H1 (cell line): ENCODE data around the gene CTF1. TPM values are rescaled to one million over a fixed set of nuclear protein-coding genes. Genes with fewer than 3 reads are reported as not detected.

Source experiments
- CTCF ChIA-PET: fragments of 300-600 bp; sonication (Branson Sonifier 250); formaldehyde crosslinking; loops from one replicate; lab custom pipeline; 2021; ENCODE audit not compliant: partially characterized antibody; lab: Charles Lee
- POLR2A ChIA-PET: fragments of 300-600 bp; sonication (Branson Sonifier 250); formaldehyde crosslinking; loops from one replicate; lab custom pipeline; 2021; ENCODE audit warnings: inconsistent platforms; ENCODE audit not compliant: partially characterized antibody; lab: Charles Lee
- DNase-seq, 2 experiments: peaks; one replicate each; pipeline versions ENCODE4 v3.0.0 to v3.0.0-alpha.2; 2010 to 2022; ENCODE audit warnings: low spot score in 2 of 2, low read depth in 1 of 2, mixed read lengths in 1 of 2
- FAIRE-seq: peaks from 2 replicates; lab custom pipeline; 2011; peaks lifted over from hg19 to GRCh38; lab: Jason Lieb, UNC
- H2AFZ ChIP-seq: 2 replicates; pipeline ENCODE4 v1.8.1; 2012; ENCODE audit warnings: low read length, inconsistent platforms
- H2AK5ac ChIP-seq: 2 replicates; pipeline ENCODE4 v1.6.1; 2013; ENCODE audit warnings: low read depth, low read length
- H2BK120ac ChIP-seq: replicated peaks from 2 replicates; pipeline ENCODE3; 2013; ENCODE audit warnings: low read depth, low read length, inconsistent platforms
- H2BK12ac ChIP-seq: 2 replicates; pipeline ENCODE4 v1.6.1; 2013; ENCODE audit warnings: low read depth, low read length
- H2BK15ac ChIP-seq: 2 replicates; pipeline ENCODE4 v1.6.1; 2013; ENCODE audit warnings: low read length
- H2BK20ac ChIP-seq: 2 replicates; pipeline ENCODE4 v1.6.1; 2013; ENCODE audit warnings: low read length
- H2BK5ac ChIP-seq: 2 replicates; pipeline ENCODE4 v1.6.1; 2013; ENCODE audit warnings: low read depth, low read length
- H3K14ac ChIP-seq: 2 replicates; pipeline ENCODE4 v1.6.1; 2013; ENCODE audit warnings: inconsistent platforms; ENCODE audit not compliant: insufficient read length
- H3K18ac ChIP-seq: 2 replicates; pipeline ENCODE4 v1.6.1; 2013; ENCODE audit warnings: low read length; ENCODE audit errors: extremely low read depth
- H3K23ac ChIP-seq: 2 replicates; pipeline ENCODE4 v1.6.1; 2013; ENCODE audit warnings: inconsistent platforms; ENCODE audit not compliant: insufficient read length
- H3K23me2 ChIP-seq: 2 replicates; pipeline ENCODE4 v1.6.1; 2013; ENCODE audit warnings: low read depth, low read length
- H3K27ac ChIP-seq: 2 replicates; pipeline ENCODE4 v1.6.1; 2011; ENCODE audit warnings: low read depth, low read length, inconsistent platforms
- H3K27me3 ChIP-seq, 4 experiments: replicated peaks in 1 of 4; 1 replicate in 1 of 4; 2 replicates in 3 of 4; pipeline versions ENCODE4 v1.6.1 to v1.8.1; 2011 to 2013; ENCODE audit warnings: low read length in 3 of 4, mild to moderate bottlenecking in 3 of 4, inconsistent platforms in 2 of 4, mixed read lengths in 2 of 4, moderate library complexity in 1 of 4; ENCODE audit not compliant: control insufficient read depth in 3 of 4, insufficient read depth in 3 of 4; ENCODE audit errors: extremely low read depth in 1 of 4
- H3K36me3 ChIP-seq, 4 experiments: 2 replicates each; pipeline versions ENCODE4 v1.6.1 to v1.8.1; 2011 to 2013; ENCODE audit warnings: mild to moderate bottlenecking in 4 of 4, low read length in 3 of 4, moderate library complexity in 2 of 4, control low read depth in 1 of 4, inconsistent platforms in 1 of 4; ENCODE audit not compliant: insufficient read depth in 4 of 4, control insufficient read depth in 2 of 4
- H3K4ac ChIP-seq: replicated peaks from 2 replicates; pipeline ENCODE3; 2013; ENCODE audit warnings: low read length, low read depth, mixed read lengths, inconsistent platforms; ENCODE audit not compliant: insufficient read length
- H3K4me1 ChIP-seq, 4 experiments: replicated peaks in 1 of 4; 1 replicate in 1 of 4; 2 replicates in 3 of 4; pipeline versions ENCODE4 v1.6.1 to v1.8.1; 2011 to 2013; ENCODE audit warnings: low read length in 3 of 4, inconsistent platforms in 2 of 4, mixed read lengths in 1 of 4; ENCODE audit not compliant: insufficient read depth in 4 of 4, control insufficient read depth in 3 of 4
- H3K4me2 ChIP-seq, 2 experiments: 2 replicates each; pipeline versions ENCODE4 v1.6.1 to v1.8.1; 2011 to 2013; ENCODE audit warnings: low read depth in 2 of 2, low read length in 2 of 2, control low read depth in 1 of 2, inconsistent platforms in 1 of 2, mild to moderate bottlenecking in 1 of 2; ENCODE audit not compliant: insufficient read depth in 1 of 2
- H3K4me3 ChIP-seq, 4 experiments: fragments of 200-600, 300-600 bp in 1 of 4; sonication (generic), shearing (Covaris generic), sonication (Bioruptor Twin) in 1 of 4; 2 replicates each; pipeline versions ENCODE4 v1.5.1 to v1.8.1; 2011 to 2016; ENCODE audit warnings: low read length in 4 of 4, low read depth in 3 of 4, control low read depth in 2 of 4, inconsistent platforms in 2 of 4, mild to moderate bottlenecking in 2 of 4, mixed read lengths in 1 of 4, moderate library complexity in 1 of 4; ENCODE audit not compliant: insufficient read depth in 2 of 4; ENCODE audit errors: extremely low read depth in 1 of 4
- H3K56ac ChIP-seq: replicated peaks from 2 replicates; pipeline ENCODE3; 2013; ENCODE audit warnings: low read depth, mild to moderate bottlenecking, mixed read lengths, low read length, inconsistent platforms; ENCODE audit not compliant: insufficient read length
- H3K79me1 ChIP-seq: 2 replicates; pipeline ENCODE4 v1.6.1; 2013; ENCODE audit warnings: low read depth, low read length, control low read depth
- H3K79me2 ChIP-seq, 2 experiments: 2 replicates each; pipeline versions ENCODE4 v1.6.1 to v1.8.1; 2012 to 2013; ENCODE audit warnings: low read length in 2 of 2, mild to moderate bottlenecking in 2 of 2, inconsistent platforms in 1 of 2; ENCODE audit not compliant: insufficient read depth in 2 of 2, control insufficient read depth in 1 of 2
- H3K9ac ChIP-seq, 4 experiments: replicated peaks in 1 of 4; 1 replicate in 1 of 4; 2 replicates in 3 of 4; pipeline versions ENCODE4 v1.6.1 to v1.8.1; 2011 to 2013; ENCODE audit warnings: low read depth in 3 of 4, low read length in 3 of 4, control low read depth in 2 of 4, mild to moderate bottlenecking in 2 of 4, moderate library complexity in 2 of 4, inconsistent platforms in 1 of 4; ENCODE audit errors: extremely low read depth in 1 of 4
- H3K9me3 ChIP-seq, 2 experiments: 2 replicates each; pipeline versions ENCODE4 v1.6.1 to v1.8.1; 2012 to 2013; ENCODE audit warnings: mild to moderate bottlenecking in 2 of 2, moderate library complexity in 2 of 2, control low read depth in 1 of 2, inconsistent platforms in 1 of 2, low read depth in 1 of 2, low read length in 1 of 2, mixed read lengths in 1 of 2; ENCODE audit not compliant: insufficient read depth in 2 of 2
- H4K20me1 ChIP-seq, 2 experiments: replicated peaks in 1 of 2; 2 replicates each; pipeline versions ENCODE3 to v1.8.1; 2011 to 2013; ENCODE audit warnings: inconsistent platforms in 2 of 2, low read length in 2 of 2, mild to moderate bottlenecking in 1 of 2; ENCODE audit not compliant: insufficient read depth in 2 of 2, control insufficient read depth in 1 of 2
- H4K5ac ChIP-seq: 2 replicates; pipeline ENCODE4 v1.6.1; 2013; ENCODE audit warnings: low read length, low read depth, mixed read lengths, inconsistent platforms; ENCODE audit not compliant: insufficient read length
- H4K8ac ChIP-seq: 2 replicates; pipeline ENCODE4 v1.8.0; 2013; ENCODE audit warnings: mild to moderate bottlenecking, moderate library complexity, low read length, inconsistent platforms; ENCODE audit not compliant: insufficient read depth; ENCODE audit errors: extremely low read depth
- H4K91ac ChIP-seq: replicated peaks from 2 replicates; pipeline ENCODE3; 2013; ENCODE audit warnings: low read length, mixed read lengths, inconsistent platforms; ENCODE audit not compliant: insufficient read length
- EP300 ChIP-seq, 2 experiments: IDR thresholded peaks; 1 replicate in 1 of 2; 2 replicates in 1 of 2; pipeline ENCODE4 v1.6.1; 2011 to 2012; ENCODE audit warnings: low read depth in 2 of 2, low read length in 2 of 2, mild to moderate bottlenecking in 2 of 2, borderline replicate concordance in 1 of 2, inconsistent platforms in 1 of 2, moderate library complexity in 1 of 2
- RAD21 ChIP-seq, 2 experiments: IDR thresholded peaks in 1 of 2; conservative IDR thresholded peaks in 1 of 2; 2 replicates each; pipeline ENCODE4 v1.6.1; 2011; ENCODE audit warnings: low read depth in 2 of 2, low read length in 2 of 2, improper control_type of control experiment in 1 of 2, inconsistent platforms in 1 of 2, mild to moderate bottlenecking in 1 of 2, moderate library complexity in 1 of 2
- WGBS, 2 experiments: shearing (Covaris generic) in 1 of 2; methylation state at CpG; one replicate each; pipeline versions ENCODE4 v1.1.6 to v1.1.7; 2013 to 2015; ENCODE audit warnings: low lambda C conversion rate in 2 of 2, mixed read lengths in 2 of 2, inconsistent platforms in 1 of 2, low coverage in 1 of 2, missing lambda C conversion rate in 1 of 2; ENCODE audit not compliant: insufficient replicate concordance in 2 of 2, insufficient coverage in 1 of 2, insufficient read length in 1 of 2; ENCODE audit errors: extremely low coverage in 1 of 2, missing lambda C conversion rate in 1 of 2; 5-methylcytosine and 5-hydroxymethylcytosine counted together
- polyA plus RNA-seq, 7 experiments: library from polyadenylated mRNA; depleted of rRNA in 3 of 7; stranded (reverse) in 5 of 7; unstranded in 2 of 7; fragments of >200 nt in 5 of 7; fragments of 200-250 nt in 2 of 7; gene quantifications; 1 replicate in 5 of 7; 2 replicates in 1 of 7; 4 replicates in 1 of 7; pipeline versions ENCODE4 v1.2.1 to v1.2.3, GENCODE V29; 2011 to 2013; ENCODE audit warnings: missing spikeins in 2 of 7, mixed read lengths in 2 of 7
- total RNA-seq: library from RNA; stranded (reverse); fragmentation: NEBNext Ultra II Directional; extraction: Animal tissue kit (Norgen Biotek cat#: 25700); gene quantifications from 2 replicates; pipeline ENCODE4 v1.2.1, GENCODE V29; 2021
- TF ChIP-seq, protein P1 (sequence below): IDR thresholded peaks from 2 replicates; pipeline ENCODE4 v1.6.1; 2011; ENCODE audit warnings: low read depth, mild to moderate bottlenecking, low read length; ENCODE audit not compliant: insufficient read depth

Gene CTF1
- total and polyA plus RNA-seq, 2 of the 8 experiments (the other 6 are each of a cell fraction or from before 2014, with no cell fraction given): 0.97 to 3.4 TPM

DNA sequence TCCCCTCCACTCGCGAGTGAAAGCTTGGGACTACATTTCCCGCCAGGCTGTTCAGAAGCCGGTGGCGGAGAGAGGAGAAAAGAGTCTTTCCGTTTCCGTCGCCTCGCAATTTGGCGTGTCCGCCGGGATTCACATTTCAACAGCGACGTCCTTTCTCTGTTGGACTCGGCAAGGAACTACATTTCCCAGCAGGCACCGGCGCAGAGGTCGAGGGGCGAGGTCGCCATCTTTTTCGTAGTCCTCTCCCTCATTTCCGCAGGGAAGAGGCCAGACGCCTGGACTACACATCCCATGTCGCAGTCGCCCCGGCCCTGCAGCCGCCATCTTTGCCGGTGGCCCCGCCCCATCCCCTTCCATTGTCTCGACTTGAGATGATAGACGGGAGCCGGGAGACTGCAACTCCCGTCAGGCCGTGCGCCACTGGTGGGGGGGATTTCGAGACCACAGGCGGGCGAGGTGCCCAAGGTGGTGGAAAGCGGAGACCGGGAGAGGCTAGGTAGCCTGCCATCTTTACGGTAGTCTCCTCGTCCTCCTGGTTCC is 26.1 kb downstream of the CTF1 start:
- ChIA-PET POLR2A (interaction anchor here (0.7 to 1.6 kb wide), 8 partner anchors 13 to 148 kb away, joined by 3 to 4 read pairs (median 3); no protein-coding TSS in a partner anchor), CTCF (interaction anchor here (0.8 kb wide), 1 partner anchor 77 kb away, joined by 4 read pairs; no protein-coding TSS in a partner anchor)
- FAIRE-seq: no peak
- TF ChIP-seq EP300 (IDR thresholded peaks at IDR 0.05; ENCODE audit: borderline replicate concordance in 1 of 2, low read depth in 2 of 2, low read length in 2 of 2): no peak
- TF ChIP-seq RAD21 (IDR thresholded peaks at IDR 0.05 in 1 of 2, conservative IDR thresholded peaks at IDR 0.05 in 1 of 2; ENCODE audit: low read depth in 2 of 2, low read length in 2 of 2): no peak
- TF ChIP-seq, protein P1, sequence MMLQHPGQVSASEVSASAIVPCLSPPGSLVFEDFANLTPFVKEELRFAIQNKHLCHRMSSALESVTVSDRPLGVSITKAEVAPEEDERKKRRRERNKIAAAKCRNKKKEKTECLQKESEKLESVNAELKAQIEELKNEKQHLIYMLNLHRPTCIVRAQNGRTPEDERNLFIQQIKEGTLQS: peak; percentile 73; the same call in 1 of the 2 replicates

More for the DNA sequence above, 26.1 kb downstream of the CTF1 start:
- Histone ChIP-seq H4K5ac (peak overlapping the region; percentile 41), H2AK5ac (no peak overlapping the region), H4K91ac (peak overlapping the region; percentile 96), H3K79me1 (peaks cover 4% of the 10 kb centered on the region), H3K79me2 (peaks cover 0 to 10% of the 10 kb centered on the region in 2 experiments; a peak in 2 of 4 replicates), H4K8ac (peak overlapping the region; percentile 98), H2BK12ac (peak overlapping the region; percentile 97; the same call in 1 of the 2 replicates), H3K9ac (peak overlapping the region; percentile 37 to 94 (median 85)), H4K20me1 (peaks cover 2 to 3% of the 10 kb centered on the region in 2 experiments), H3K4ac (no peak overlapping the region), H3K4me1 (peaks cover 0 to 9% (median 2%) of the 10 kb centered on the region in 4 experiments; a peak in 4 of 7 replicates), H3K18ac (peak overlapping the region; percentile 85; the same call in 1 of the 2 replicates), H2BK15ac (no peak overlapping the region), H2BK120ac (no peak overlapping the region), H3K23me2 (peaks cover 8% of the 10 kb centered on the region; the same call in 1 of the 2 replicates), H3K56ac (peak overlapping the region; percentile 70), H3K4me2 (peak overlapping the region; percentile 55 to 91), H3K36me3 (peaks cover 0 to 2% (median 0%) of the 10 kb centered on the region in 4 experiments; a peak in 2 of 8 replicates), H3K4me3 (peak overlapping the region; percentile 54 to 88 (median 84)), H3K27ac (peak overlapping the region; percentile 98), H2BK5ac (peak overlapping the region; percentile 99), H3K27me3 (no peaks in the 10 kb centered on the region), H3K9me3 (no peaks in the 10 kb centered on the region), H2AFZ (peak overlapping the region; percentile 83), H3K14ac (no peak overlapping the region), H3K23ac (no peak overlapping the region), H2BK20ac (no peak overlapping the region)
- WGBS, 2 experiments: 1% methylated on average over 42 of the region's 42 CpGs; no CpG with 5 or more reads in 1 of the 2 experiments
- peak; percentile 98 to 100 for DNase-seq
